Measurements from ENCODE around the gene CMTM6.

Gene CMTM6

DNA sequence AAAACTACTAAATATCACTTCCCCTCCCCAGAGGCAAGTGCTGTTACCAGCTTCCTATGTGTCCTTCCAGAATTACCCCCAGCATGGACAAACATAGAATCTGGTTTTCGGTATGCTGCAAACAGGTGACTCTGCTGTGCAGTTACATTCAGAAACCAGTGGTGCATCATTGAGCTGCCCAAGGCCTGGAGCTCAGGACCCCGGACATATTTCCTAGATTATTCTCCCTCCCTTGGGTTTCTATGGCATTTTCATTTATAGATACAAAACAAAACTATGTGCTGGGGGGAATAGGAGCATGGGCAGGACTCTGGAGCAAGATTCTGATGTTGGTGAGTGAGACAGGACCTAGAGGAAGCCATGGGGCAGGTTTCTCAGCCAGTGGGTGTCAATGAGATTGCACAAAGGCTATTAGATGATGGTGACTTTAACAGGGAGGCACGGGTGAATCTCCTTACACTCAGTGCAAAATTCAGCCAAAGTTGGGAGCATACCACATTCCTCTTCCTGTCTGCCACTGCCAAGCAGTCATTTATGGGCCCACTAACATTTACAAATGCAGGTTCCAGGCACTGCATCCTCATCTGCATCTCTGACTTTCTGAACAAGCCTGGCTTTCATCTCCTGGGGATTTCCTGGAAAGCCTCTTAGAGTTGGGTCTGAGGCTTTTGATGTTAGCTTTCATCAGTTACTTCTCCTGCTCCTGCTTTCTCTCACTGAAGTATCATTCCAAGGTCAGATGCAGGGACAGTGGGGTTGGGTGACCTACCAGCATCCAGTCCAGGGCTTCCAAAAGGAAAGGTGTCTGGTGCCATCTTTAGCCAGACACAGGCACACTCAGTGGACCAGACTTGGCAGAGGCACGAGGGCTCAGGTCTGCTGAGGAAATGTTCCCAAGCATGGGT, 66.5 kb downstream of the CMTM6 start:
- no peak overlapping the region for H3K4me3 ChIP-seq (ENCODE audit: low read length)
- TF ChIP-seq, protein P1, sequence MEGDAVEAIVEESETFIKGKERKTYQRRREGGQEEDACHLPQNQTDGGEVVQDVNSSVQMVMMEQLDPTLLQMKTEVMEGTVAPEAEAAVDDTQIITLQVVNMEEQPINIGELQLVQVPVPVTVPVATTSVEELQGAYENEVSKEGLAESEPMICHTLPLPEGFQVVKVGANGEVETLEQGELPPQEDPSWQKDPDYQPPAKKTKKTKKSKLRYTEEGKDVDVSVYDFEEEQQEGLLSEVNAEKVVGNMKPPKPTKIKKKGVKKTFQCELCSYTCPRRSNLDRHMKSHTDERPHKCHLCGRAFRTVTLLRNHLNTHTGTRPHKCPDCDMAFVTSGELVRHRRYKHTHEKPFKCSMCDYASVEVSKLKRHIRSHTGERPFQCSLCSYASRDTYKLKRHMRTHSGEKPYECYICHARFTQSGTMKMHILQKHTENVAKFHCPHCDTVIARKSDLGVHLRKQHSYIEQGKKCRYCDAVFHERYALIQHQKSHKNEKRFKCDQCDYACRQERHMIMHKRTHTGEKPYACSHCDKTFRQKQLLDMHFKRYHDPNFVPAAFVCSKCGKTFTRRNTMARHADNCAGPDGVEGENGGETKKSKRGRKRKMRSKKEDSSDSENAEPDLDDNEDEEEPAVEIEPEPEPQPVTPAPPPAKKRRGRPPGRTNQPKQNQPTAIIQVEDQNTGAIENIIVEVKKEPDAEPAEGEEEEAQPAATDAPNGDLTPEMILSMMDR (IDR thresholded peaks at IDR 0.05; ENCODE audit: insufficient read depth, low read depth, low read length, missing control alignments), result no peak
- no peak for DNase-seq (ENCODE audit: low read depth)

DNA sequence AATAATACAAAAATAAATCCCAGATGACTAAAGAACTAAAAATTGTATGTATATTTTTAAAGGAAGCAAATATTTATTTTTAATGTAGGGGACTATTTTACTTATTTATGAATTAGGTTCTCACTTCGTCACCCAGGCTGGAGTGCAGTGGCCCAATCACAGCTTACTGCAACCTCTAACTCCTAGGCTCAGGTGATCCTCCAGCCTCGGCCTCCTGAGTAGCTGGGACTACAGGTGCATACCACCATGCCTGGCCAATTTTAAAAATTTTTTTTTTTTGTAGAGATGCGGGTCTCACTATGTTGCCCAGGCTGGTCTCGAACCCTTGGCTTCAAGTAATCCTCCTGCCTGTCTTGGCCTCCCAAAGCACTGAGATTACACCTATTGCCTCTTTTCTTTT, 68.4 kb downstream of the CMTM6 start:
- TF ChIP-seq, protein P1 (IDR thresholded peaks at IDR 0.05; ENCODE audit: insufficient read depth, low read depth, low read length, missing control alignments), result no peak
- H3K4me3 ChIP-seq (ENCODE audit: low read length), result no peak overlapping the region

DNA sequence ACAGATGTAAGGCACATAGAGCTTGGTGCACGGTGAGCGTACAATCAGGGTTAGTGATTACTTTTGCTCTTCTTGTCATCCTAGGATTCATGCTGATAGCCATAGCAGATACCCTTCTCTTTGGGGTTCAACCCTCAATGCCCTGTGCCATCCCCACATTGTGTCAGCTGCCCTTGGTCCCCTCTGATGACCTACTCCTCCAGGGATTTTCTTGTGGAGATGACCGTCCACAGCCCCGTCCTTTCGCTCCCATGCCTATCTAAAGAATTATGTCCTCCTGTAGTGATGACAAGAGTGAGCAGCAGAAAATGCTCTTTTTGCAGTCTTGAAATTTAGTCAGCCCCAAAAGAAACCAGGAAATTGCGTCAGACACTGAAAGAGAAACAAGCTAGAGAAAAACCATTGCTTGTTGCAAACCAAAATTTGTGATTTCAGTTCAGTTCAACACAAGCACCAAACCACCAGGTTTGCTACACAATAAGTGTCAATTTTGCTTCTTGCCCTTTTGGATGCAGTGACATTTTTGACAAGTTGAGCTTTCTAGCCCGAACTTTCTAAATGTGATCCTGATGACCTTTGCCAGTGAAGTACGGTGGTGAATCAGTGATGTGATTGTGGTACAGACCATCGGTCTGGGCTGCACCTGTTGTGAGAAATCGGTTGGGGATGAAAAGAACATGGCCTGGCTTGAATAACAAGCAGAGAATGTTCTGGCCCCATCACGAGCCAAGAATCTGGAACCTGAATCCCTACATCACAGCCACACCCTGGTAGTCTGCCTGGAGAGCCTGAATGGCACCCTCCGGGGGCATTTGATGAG, 69.7 kb downstream of the CMTM6 start:
- H3K4me3 ChIP-seq (ENCODE audit: low read length), result no peak overlapping the region
- TF ChIP-seq, protein P1 (IDR thresholded peaks at IDR 0.05; ENCODE audit: insufficient read depth, low read depth, low read length, missing control alignments), result no peak
- DNase-seq (ENCODE audit: low read depth), result no peak

More for the DNA sequence above, 68.4 kb downstream of the CMTM6 start:
- DNase-seq (ENCODE audit: low read depth), result no peak

DNA sequence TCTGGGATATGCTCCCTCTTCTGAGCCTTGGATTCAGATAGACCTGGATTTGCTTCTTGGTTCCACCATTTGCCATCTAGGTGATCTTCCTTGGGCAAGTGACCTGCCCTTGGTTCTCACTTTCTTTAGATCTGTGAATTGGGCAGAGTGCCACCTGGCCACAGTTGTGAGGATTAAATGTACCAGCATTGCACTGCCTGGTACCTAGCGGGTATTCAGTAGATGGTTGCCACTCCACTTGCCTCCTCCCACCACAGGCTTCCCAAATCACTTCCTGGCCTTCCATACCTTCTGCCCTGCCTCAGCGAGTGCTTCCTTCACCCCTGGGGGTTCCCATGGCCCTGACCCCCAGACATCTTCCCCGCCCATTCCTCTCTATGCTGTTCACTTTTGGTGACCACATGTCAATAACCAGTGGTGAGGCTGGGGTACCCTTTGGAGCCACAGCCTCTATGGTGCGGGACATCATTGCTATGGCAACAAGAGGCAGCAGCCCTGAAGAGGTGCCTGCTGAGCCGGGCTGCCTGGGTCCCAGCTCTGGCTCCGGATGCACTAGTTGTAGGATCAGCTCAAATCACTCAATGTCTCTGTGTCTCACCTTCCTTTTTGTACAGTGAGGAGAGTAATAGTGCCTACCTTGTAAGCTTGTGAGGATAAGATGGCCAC, 70.5 kb downstream of the CMTM6 start:
- H3K4me3 ChIP-seq (ENCODE audit: low read length), result no peak overlapping the region
- no peak for DNase-seq (ENCODE audit: low read depth)

DNA sequence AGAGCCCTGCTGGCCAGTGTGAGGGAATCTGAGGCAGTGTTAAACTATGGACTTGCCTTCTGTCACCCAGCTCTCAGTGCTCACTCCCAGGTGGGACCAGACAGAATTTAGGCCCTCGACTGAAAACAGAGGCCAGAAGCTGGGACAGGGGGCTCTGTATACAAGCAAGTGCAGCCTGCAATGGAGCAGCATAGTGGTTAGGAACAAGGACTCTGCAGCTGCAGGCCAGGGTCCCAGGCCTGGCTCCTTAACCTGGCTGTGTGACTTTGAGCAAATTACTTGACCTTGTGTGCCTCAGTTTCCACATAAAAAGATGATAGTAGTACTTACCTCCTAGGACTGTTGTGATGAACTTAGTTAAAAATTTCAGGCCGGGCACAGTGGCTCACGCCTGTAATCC, 71.2 kb downstream of the CMTM6 start:
- H3K4me3 ChIP-seq (ENCODE audit: low read length), result no peak overlapping the region
- TF ChIP-seq, protein P1 (IDR thresholded peaks at IDR 0.05; ENCODE audit: insufficient read depth, low read depth, low read length, missing control alignments), result no peak
- DNase-seq (ENCODE audit: low read depth), result no peak

More for the DNA sequence above, 70.5 kb downstream of the CMTM6 start:
- TF ChIP-seq, protein P1 (IDR thresholded peaks at IDR 0.05; ENCODE audit: insufficient read depth, low read depth, low read length, missing control alignments), result no peak

Measured in epithelial cell of esophagus (primary cell).